Measurements from ENCODE around the gene SIL1.

Gene SIL1

GRCh38 chr5:138900281-138900965 lies 297.7 kb downstream of the SIL1 start:
- in situ Hi-C loops (cut with HindIII; ENCODE audit: low sequenced_read_pairs), result no loop called here

GRCh38 chr5:138898742-138899141 lies 299.4 kb downstream of the SIL1 start:
- in situ Hi-C loops (cut with HindIII; ENCODE audit: low sequenced_read_pairs), result loop anchor here (5.0 kb wide), 1 partner anchor 51 kb away; no protein-coding TSS in a partner anchor

GRCh38 chr5:138898299-138898698 lies 299.9 kb downstream of the SIL1 start:
- in situ Hi-C loops (cut with HindIII; ENCODE audit: low sequenced_read_pairs), result loop anchor here (5.0 kb wide), 1 partner anchor 51 kb away; no protein-coding TSS in a partner anchor

Data from DLD1 (cell line).